Measurements from ENCODE around the gene G2E3. TPM values are rescaled to one million over a fixed set of nuclear protein-coding genes. Genes with fewer than 3 reads are reported as not detected.

The G2E3 gene
- total and polyA plus RNA-seq, 7 donors: 3.5 to 13.0 (median 6.7) TPM

- WGBS, 2 donors: 91 to 93% methylated on average over 2 of the region's 2 CpGs
- Histone ChIP-seq H3K36me3 (no peaks in the 10 kb centered on the region), H3K27me3 (no peaks in the 10 kb centered on the region), H3K9me3 (no peaks in the 10 kb centered on the region), H3K4me1 (peaks cover 0 to 4% (median 0%) of the 10 kb centered on the region in 4 donors), H3K4me3 (no peak overlapping the region), H3K27ac (no peak overlapping the region)
- DNase-seq: no peak
- intact Hi-C loops (cut with DNase I): loop anchor here (10.0 kb wide), 1 partner anchor 146 kb away; no protein-coding TSS in a partner anchor
- no peak for TF ChIP-seq EP300 (IDR thresholded peaks at IDR 0.05)
- no peak for TF ChIP-seq CTCF (IDR thresholded peaks at IDR 0.05)
- TF ChIP-seq POLR2A (IDR thresholded peaks at IDR 0.05): no peak
- no peak for TF ChIP-seq POLR2AphosphoS5 (IDR thresholded peaks at IDR 0.05)
These were observed 38.4 kb upstream of the G2E3 start for GRCh38 chr14:30520536-30520935.

DNA sequence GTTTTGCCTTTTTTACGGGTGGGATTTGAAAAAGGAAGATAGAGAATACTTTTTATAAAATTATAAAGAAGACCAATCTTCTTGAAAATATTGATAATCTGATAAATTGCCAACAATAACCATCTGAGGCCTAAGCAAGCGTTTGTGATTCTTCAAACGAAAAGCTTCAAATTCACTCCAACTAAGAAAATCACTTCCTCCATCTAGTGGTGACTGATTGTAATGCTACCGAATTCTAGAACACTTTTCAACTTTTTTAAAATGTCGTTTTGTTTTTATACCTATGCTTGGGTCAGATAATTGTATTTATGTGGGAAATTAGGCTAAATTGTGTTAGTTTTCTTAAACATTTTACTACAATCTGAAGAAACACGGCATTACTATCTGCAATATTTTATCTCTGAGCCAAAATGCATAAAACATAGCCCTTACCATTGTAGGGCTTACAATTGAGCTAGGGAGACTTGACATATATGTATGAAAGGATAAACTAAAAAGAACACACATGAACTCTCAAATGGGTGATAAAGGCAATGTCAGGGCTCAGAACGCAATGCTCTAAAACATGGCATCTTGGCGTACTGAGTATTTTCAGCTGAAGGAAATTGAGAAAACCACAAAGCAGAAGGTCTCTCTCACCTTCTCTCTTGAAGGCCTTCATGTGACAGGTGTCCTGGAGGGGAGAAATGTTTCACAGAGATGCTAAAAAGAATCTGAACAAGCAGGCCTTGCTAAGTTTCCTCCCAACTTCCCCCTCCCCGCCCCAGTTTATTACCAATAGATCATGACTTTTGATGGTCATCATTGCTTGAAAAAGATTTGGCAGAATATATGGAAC lies 36.8 kb upstream of the G2E3 start:
- no peaks in the 10 kb centered on the region for H3K9me3 ChIP-seq
- 35 to 41% methylated on average over 9 of the region's 9 CpGs for WGBS, 2 donors
- intact Hi-C loops (cut with DNase I): loop anchor here (10.0 kb wide), 1 partner anchor 147 kb away; no protein-coding TSS in a partner anchor
- no peak for TF ChIP-seq POLR2AphosphoS5 (IDR thresholded peaks at IDR 0.05)
- TF ChIP-seq POLR2A (IDR thresholded peaks at IDR 0.05): no peak
- TF ChIP-seq CTCF (IDR thresholded peaks at IDR 0.05): peak; percentile 5 to 72 (median 50)
- no peak for TF ChIP-seq EP300 (IDR thresholded peaks at IDR 0.05)
- no peak overlapping the region for H3K27ac ChIP-seq
- H3K27me3 ChIP-seq: no peaks in the 10 kb centered on the region
- DNase-seq: no peak
- no peaks in the 10 kb centered on the region for H3K36me3 ChIP-seq
- no peak overlapping the region for H3K4me3 ChIP-seq
- H3K4me1 ChIP-seq: peaks cover 0 to 4% (median 0%) of the 10 kb centered on the region in 4 donors

DNA sequence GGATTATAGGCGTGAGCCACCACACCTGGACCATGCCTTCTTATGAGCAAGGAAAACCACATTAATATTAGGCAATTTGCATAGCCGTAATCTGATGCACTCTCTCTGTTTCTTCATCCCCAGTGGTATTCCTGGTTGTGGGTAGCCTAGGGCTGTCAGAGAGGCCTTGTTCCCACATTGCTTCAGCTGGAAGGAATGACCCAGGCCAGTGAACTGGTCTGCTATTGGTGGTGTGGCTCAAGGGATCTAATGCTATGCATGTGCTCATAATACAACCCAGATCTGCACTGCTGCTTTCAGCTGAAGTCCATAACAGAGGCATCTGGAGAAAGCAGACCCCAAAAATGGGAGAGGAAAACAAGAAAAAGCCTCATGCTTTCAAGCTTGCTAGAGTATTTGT lies 33.1 kb upstream of the G2E3 start:
- 90 to 91% methylated on average over 2 of the region's 2 CpGs for WGBS, 2 donors
- intact Hi-C loops (cut with DNase I): loop anchor here (10.0 kb wide), 1 partner anchor 151 kb away; no protein-coding TSS in a partner anchor
- Histone ChIP-seq H3K36me3 (no peaks in the 10 kb centered on the region), H3K27me3 (no peaks in the 10 kb centered on the region), H3K9me3 (no peaks in the 10 kb centered on the region), H3K4me1 (peaks cover 0 to 4% (median 0%) of the 10 kb centered on the region in 4 donors), H3K4me3 (no peak overlapping the region), H3K27ac (no peak overlapping the region)
- no peak for TF ChIP-seq POLR2A (IDR thresholded peaks at IDR 0.05)
- no peak for TF ChIP-seq EP300 (IDR thresholded peaks at IDR 0.05)
- TF ChIP-seq POLR2AphosphoS5 (IDR thresholded peaks at IDR 0.05): no peak
- DNase-seq: no peak

DNA sequence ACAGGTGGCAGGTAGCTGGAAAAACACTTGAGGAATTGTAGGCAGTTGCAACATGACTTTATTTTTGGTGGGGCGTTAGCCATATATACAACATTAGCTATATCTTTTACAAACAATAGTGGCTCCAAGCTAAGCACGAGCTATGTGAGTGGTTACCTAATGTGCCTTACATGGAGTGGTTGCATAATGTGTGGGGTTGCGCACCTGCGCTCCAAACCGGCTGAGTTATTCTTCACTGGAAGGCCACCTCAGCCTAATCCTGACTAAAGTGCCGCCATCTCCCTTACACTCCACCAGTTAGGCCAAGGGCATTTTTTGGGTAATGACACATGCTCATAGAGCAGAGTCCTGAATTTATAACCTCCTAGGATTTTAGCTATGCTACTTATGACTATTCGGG lies 31.8 kb upstream of the G2E3 start:
- TF ChIP-seq POLR2A (IDR thresholded peaks at IDR 0.05) (no peak), POLR2AphosphoS5 (IDR thresholded peaks at IDR 0.05) (no peak), EP300 (IDR thresholded peaks at IDR 0.05) (no peak)
- Histone ChIP-seq H3K4me3 (no peak overlapping the region), H3K4me1 (no peaks in the 10 kb centered on the region), H3K36me3 (no peaks in the 10 kb centered on the region), H3K9me3 (no peaks in the 10 kb centered on the region), H3K27me3 (no peaks in the 10 kb centered on the region), H3K27ac (no peak overlapping the region)
- 95 to 96% methylated on average over 7 of the region's 7 CpGs for WGBS, 2 donors
- intact Hi-C loops (cut with DNase I): loop anchor here (10.0 kb wide), 1 partner anchor 152 kb away; no protein-coding TSS in a partner anchor
- DNase-seq: no peak

DNA sequence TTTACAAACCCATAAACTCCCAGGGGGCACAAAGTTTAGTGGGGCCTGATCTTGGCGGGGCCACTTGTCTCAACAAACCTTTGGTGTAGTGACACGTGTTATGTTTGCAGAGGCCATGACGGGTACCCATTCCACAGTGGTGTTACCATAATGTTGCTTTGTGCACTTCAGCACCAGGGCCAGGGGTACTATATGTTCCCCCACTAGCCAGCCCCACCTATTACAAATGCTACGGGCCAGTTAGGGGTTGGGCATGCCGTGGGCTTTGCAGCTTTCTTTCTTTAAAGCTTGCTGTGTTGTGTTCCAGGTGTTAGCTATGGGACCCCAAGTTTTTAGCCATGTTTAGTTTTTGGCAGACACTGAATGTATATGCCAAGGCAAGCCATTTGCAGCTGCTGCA lies 30.8 kb upstream of the G2E3 start:
- WGBS, 2 donors: 84 to 89% methylated on average over 5 of the region's 5 CpGs
- no peak overlapping the region for H3K4me3 ChIP-seq
- H3K4me1 ChIP-seq: no peaks in the 10 kb centered on the region
- TF ChIP-seq POLR2A (IDR thresholded peaks at IDR 0.05) (no peak), POLR2AphosphoS5 (IDR thresholded peaks at IDR 0.05) (no peak), EP300 (IDR thresholded peaks at IDR 0.05) (no peak), CTCF (IDR thresholded peaks at IDR 0.05) (no peak)
- H3K36me3 ChIP-seq: no peaks in the 10 kb centered on the region
- H3K9me3 ChIP-seq: no peaks in the 10 kb centered on the region
- no peaks in the 10 kb centered on the region for H3K27me3 ChIP-seq
- intact Hi-C loops (cut with DNase I): loop anchor here (10.0 kb wide), 1 partner anchor 153 kb away; no protein-coding TSS in a partner anchor
- no peak for DNase-seq
- H3K27ac ChIP-seq: no peak overlapping the region

Measured in sigmoid colon (tissue), 7 donors.